Activated CD4-positive, alpha-beta memory T cell treated with anti-CD3 and anti-CD28 coated beads for 36 hours (primary cell): ENCODE measurements around the gene DPH1. TPM values are rescaled to one million over a fixed set of nuclear protein-coding genes. Genes with fewer than 3 reads are reported as not detected.

Experiments used
- CTCF ChIA-PET: fragments of 350-600 bp; sonication (Branson Sonifier 250); formaldehyde crosslinking; loops from one replicate; lab custom pipeline; 2021; ENCODE audit warnings: antibody characterized with exemption, inconsistent platforms; lab: Charles Lee
- POLR2A ChIA-PET: fragments of 350-600 bp; sonication (Branson Sonifier 250); formaldehyde crosslinking; loops from one replicate; lab custom pipeline; 2021; ENCODE audit warnings: antibody characterized with exemption; lab: Charles Lee
- DNase-seq: peaks from one replicate; pipeline ENCODE4 v3.0.0-alpha.2; 2020
- H3K27ac Mint-ChIP-seq: one replicate; pipeline ENCODE4 v1.8.0; 2021; ENCODE audit warnings: mixed read lengths
- H3K27me3 Mint-ChIP-seq: one replicate; pipeline ENCODE4 v1.8.0; 2021; ENCODE audit warnings: mixed read lengths
- H3K36me3 Mint-ChIP-seq: one replicate; pipeline ENCODE4 v1.8.0; 2021; ENCODE audit warnings: mixed read lengths
- H3K4me1 Mint-ChIP-seq: one replicate; pipeline ENCODE4 v1.8.0; 2021; ENCODE audit warnings: low read depth, mixed read lengths
- H3K4me3 Mint-ChIP-seq: one replicate; pipeline ENCODE4 v1.8.0; 2021; ENCODE audit warnings: mild to moderate bottlenecking, mixed read lengths
- H3K9me3 Mint-ChIP-seq: one replicate; pipeline ENCODE4 v1.8.0; 2021; ENCODE audit warnings: mixed read lengths
- intact Hi-C: fragments of 100-400 bp; cut with micrococcal nuclease; formaldehyde crosslinking; loops from one replicate; pipeline ENCODE4 v1.15.1; 2023
- microRNA-seq: library from miRNA; unstranded; fragments of <30 nt; microRNA quantifications from one replicate; pipeline ENCODE4 v1.2.0, GENCODE V29; 2022; ENCODE audit warnings: borderline number of aligned reads, borderline microRNAs expressed, borderline replicate concordance
- total RNA-seq, 2 experiments: library from RNA; stranded (reverse); gene quantifications; one replicate each; pipeline ENCODE4 v1.2.3, GENCODE V29; 2021

Gene DPH1
- total RNA-seq, 2 experiments from 2014 or later, result 29.4 to 31.1 TPM

GRCh38 chr17:2090804-2091534, 61.0 kb downstream of the DPH1 start:
- peaks cover 59% of the 10 kb centered on the region for H3K4me1 Mint-ChIP-seq
- ChIA-PET POLR2A (interaction anchor here (0.6 to 6.2 kb wide), 11 partner anchors 10 to 238 kb away, joined by 3 to 82 read pairs (median 3); partner anchors contain the start of genes HIC1, SMG6 and SRR), CTCF (interaction anchor here (0.6 to 7.9 kb wide), 7 partner anchors 20 to 192 kb away, joined by 3 to 90 read pairs (median 7); partner anchors contain the start of gene HIC1)
- intact Hi-C loops, result no loop called here
- no peaks in the 10 kb centered on the region for H3K27me3 Mint-ChIP-seq
- H3K36me3 Mint-ChIP-seq, result peaks cover 7% of the 10 kb centered on the region
- H3K27ac Mint-ChIP-seq, result peak overlapping the region; percentile 9
- peak overlapping the region; percentile 83 for H3K4me3 Mint-ChIP-seq
- H3K9me3 Mint-ChIP-seq, result no peaks in the 10 kb centered on the region
- DNase-seq, result no peak

GRCh38 chr17:2092253-2092652, 62.3 kb downstream of the DPH1 start:
- no peak for DNase-seq
- peaks cover 46% of the 10 kb centered on the region for H3K4me1 Mint-ChIP-seq
- intact Hi-C loops, result no loop called here
- H3K9me3 Mint-ChIP-seq, result no peaks in the 10 kb centered on the region
- POLR2A ChIA-PET, result interaction anchor here (0.5 kb wide), 1 partner anchor 302 kb away, joined by 3 read pairs; no protein-coding TSS in a partner anchor
- H3K36me3 Mint-ChIP-seq, result no peaks in the 10 kb centered on the region
- no peak overlapping the region for H3K27ac Mint-ChIP-seq
- H3K4me3 Mint-ChIP-seq, result no peak overlapping the region
- CTCF ChIA-PET, result interaction anchor here (1.4 to 7.9 kb wide), 2 partner anchors 36 to 153 kb away, joined by 3 to 90 read pairs; partner anchors contain the start of gene HIC1
- H3K27me3 Mint-ChIP-seq, result no peaks in the 10 kb centered on the region

GRCh38 chr17:2093349-2093748, 63.4 kb downstream of the DPH1 start:
- H3K4me3 Mint-ChIP-seq, result no peak overlapping the region
- ChIA-PET POLR2A (no interaction called here), CTCF (interaction anchor here (0.6 to 7.9 kb wide), 3 partner anchors 37 to 243 kb away, joined by 3 to 90 read pairs (median 3); partner anchors contain the start of gene HIC1)
- no peak overlapping the region for H3K27ac Mint-ChIP-seq
- no peaks in the 10 kb centered on the region for H3K36me3 Mint-ChIP-seq
- H3K27me3 Mint-ChIP-seq, result no peaks in the 10 kb centered on the region
- no peaks in the 10 kb centered on the region for H3K9me3 Mint-ChIP-seq
- intact Hi-C loops, result no loop called here
- no peak for DNase-seq
- peaks cover 35% of the 10 kb centered on the region for H3K4me1 Mint-ChIP-seq

Small RNA genes lying within 50 kb of the gene (microRNA-seq; reads per million reads assigned to microRNA genes)
- gene MIR132, result 1,260 reads per million, percentile 87 among the genes with 10 or more reads in this experiment
- gene MIR212, result 45.6 reads per million, percentile 56 among the genes with 10 or more reads in this experiment

Other genes with a start within 250 kb of the DPH1 start
- 10 to 100 TPM; 14.5 to 15.8 TPM for gene SMYD4, start 200.3 kb upstream of the DPH1 start, total RNA-seq
- gene RPA1, start 200.1 kb upstream of the DPH1 start, total RNA-seq, result 100 to 1,000 TPM; 159 to 168 TPM
- under 1 TPM; 0.17 to 0.21 TPM for gene RTN4RL1, start 4.8 kb upstream of the DPH1 start, total RNA-seq
- gene OVCA2, start 11.9 kb downstream of the DPH1 start, total RNA-seq, result 10 to 100 TPM; 31.7 to 34.8 TPM
- 10 to 100 TPM; 13.1 to 13.2 TPM for gene HIC1, start 24.9 kb downstream of the DPH1 start, total RNA-seq